ENCODE data around the gene CNTROB.
A peak's percentile ranks its signal among the peaks of the same experiment; 100 is the strongest.

Gene CNTROB

DNA sequence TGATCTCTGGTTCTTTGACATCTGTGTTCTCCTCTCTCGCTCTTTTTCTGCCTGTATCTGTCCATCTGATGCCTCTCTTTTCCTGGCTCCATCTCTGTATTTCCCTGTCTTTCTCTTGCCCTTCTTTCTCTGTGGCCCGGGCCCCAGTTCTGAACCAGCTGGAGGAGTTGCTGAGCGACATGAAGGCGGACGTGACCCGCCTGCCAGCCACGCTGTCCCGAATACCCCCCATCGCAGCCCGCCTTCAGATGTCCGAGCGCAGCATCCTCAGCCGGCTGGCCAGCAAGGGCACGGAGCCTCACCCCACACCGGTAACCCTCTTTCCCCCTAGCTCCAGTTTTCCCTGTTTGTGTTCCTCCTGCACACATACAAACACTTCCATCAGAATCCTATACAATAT lies 21.7 kb upstream of the CNTROB start:
- DNase-seq (ENCODE audit: low spot score), result no peak

DNA sequence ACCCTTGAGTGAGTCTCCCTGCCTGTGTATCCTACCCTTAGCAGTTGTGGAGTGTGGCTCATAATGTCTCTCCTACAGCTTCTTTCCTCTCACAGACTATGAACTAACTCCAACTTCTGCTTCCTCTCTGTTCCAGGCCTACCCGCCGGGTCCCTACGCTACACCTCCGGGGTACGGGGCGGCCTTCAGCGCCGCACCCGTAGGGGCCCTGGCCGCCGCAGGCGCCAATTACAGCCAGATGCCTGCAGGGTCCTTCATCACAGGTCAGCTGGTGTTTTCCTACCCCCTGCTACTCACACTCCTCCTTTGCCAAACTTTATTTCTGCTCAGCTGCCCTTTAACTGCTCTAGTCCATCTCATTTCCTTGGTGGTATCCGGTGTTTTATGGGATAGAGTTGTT lies 21.3 kb upstream of the CNTROB start:
- no peak for DNase-seq (ENCODE audit: low spot score)

GRCh38 chr17:7911116-7911515 lies 20.9 kb upstream of the CNTROB start:
- no peak for DNase-seq (ENCODE audit: low spot score)

- peak; percentile 70 for DNase-seq (ENCODE audit: low spot score)
These were observed 19.0 kb upstream of the CNTROB start for GRCh38 chr17:7912927-7913524.

DNA sequence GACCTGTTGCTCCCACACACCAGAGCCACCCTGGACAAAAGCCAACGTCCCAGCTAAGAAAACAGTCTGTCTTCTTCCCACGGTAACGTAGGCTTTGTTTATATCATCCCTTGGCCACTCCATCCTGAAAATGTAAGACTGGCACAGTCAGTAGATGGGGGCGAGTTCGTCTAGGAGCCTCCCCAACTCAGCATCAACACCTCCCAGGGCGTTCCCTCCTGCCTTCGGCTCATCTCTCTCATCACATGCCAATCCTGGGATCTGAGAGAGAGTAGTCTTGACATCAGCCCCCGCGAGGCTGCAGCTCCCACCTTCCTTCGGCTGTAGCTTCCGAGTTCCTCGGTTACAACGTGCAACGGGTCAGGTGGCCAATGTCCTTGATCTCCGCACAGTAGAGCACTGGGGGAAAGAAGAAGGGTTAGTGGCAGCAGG lies 16.8 kb upstream of the CNTROB start:
- no peak for DNase-seq (ENCODE audit: low spot score)

DNA sequence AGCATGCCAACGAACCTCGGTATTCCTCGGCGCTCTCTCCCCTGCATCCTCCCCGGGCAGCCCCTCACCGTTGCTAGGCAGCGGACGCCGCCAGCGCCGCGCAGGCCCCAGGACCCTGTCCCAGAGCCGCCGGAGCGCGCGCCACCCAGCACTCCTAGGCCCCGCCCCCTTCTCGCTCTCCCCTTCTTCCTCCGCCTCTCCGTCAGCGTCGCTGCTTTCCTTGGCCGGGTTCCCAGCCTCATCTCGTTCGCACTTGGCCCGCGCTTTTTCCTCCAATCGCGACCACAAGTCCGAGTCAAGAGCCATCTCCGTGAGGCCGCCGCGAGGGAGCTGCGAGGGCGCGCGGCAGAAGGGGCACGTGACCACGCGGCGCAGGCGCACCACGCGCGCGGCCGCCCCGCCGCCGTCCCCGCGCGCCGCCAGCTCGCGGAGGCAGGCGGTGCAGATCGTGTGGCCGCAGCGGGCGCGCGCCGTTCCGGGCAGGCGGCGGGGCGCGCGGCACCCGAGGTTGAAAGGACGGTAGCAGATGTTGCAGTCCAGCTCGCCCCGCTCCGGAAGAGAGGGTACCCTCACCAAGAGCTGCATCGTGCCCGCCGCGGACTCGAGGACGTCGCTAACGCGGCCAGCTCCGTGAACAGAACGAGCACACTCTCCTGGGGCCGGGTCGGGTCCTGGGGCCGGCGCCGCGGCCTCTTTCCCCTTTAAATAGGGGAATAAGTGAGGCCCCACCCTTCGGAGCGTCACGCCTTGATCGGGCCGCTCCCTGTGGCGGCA lies 16.2 kb upstream of the CNTROB start, which contains the start of gene RNF227:
TSS of gene RNF227 (minus strand) at position 679 of the 774 bp plus-strand sequence. CDS start at position 585, 94 bp downstream.
- peak; percentile 52 for DNase-seq (ENCODE audit: low spot score)

DNA sequence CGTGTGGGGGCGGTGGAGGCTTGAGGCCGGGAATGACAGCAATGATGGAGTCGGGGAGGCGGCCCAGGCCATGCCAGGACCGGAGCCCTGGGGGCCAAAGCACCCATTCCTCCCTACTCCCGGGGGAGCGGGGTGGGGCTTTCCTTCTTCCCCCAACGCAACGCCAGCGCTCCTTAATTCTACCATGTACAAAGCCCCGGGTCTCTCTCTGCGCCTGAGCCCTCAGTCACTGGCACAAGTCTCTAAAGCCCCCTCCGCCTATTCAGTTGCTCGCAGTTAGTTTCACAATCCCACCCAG lies 15.7 kb upstream of the CNTROB start:
- DNase-seq (ENCODE audit: low spot score), result no peak

DNA sequence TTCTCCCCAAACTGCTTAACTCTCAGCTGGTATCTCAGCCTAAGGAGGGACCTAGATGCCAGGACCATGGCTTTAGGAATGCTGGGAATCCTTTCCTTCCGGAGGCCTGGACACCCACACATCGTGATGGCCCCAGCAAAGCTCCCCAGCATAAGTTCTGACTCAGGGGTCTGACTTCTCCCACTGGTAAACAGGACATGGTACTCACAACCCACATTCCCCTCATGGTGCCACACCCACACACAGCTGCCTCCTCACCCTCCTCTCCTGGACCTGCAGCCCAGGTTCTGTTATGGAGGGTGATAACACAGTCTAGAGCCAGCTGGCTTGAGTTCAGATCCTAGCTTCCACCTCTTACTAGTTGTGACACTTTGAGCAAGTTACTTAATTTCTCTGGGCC lies 15.2 kb upstream of the CNTROB start:
- DNase-seq (ENCODE audit: low spot score), result no peak

- DNase-seq (ENCODE audit: low spot score), result no peak
These were observed 9.6 kb upstream of the CNTROB start for GRCh38 chr17:7922269-7922844.

DNA sequence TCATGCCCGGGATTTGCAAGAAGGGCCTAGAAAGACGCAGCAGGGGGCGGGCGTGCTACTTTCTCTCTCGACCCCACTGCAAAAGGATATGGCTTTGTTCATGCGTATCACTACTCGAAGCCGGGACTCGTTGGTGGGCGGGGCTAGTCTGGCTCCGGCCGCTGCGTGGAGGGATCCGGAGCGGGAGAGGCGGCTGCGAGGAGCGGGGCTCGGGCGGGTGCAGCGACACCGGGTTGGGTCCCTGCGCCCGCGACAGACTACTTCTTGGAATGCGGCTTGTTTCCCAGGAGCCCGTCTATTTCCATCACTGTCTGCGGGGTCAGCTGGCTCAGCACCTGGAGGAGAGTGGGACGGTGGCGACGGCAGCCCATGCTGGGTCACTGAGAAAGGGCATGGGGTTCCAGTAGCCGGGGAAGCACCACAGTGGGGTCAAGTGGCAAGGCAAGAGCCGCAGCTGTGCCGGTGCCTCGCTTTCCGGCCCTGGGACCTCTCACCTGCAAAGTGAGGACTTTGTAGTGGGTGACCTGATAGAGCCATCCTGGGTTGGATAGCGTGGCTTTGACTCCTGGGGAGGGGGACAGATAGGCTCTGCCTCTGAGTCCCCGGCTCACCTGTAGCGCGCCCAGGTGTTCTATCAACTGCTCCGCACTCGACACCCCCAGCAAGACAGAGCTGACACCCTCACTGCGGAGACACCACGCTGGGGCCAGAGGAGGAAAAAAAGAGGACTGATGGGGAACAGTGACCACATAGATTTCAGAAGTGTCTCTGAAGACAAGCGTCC lies 9.0 kb upstream of the CNTROB start:
- DNase-seq (ENCODE audit: low spot score), result peak; percentile 73

DNA sequence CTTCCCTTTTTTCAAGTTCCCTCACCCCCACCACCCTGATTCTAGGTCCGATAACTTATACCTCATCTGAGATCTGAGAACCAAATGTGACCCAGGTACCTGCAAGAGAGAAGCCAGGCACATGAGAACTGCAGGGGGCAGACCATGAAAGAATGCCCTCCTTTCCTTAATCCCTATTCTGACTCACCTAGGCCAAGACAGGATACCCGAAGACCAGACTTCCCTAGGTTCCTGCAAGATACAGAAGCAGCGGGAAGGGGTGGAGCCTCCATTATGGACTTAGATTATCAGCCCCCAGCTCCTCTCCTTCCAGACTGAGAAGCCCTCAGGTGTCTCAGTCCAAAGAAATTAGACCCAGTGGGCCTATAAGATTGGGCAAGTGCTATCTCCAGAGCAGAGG lies 4.4 kb upstream of the CNTROB start:
- DNase-seq (ENCODE audit: low spot score), result no peak

DNA sequence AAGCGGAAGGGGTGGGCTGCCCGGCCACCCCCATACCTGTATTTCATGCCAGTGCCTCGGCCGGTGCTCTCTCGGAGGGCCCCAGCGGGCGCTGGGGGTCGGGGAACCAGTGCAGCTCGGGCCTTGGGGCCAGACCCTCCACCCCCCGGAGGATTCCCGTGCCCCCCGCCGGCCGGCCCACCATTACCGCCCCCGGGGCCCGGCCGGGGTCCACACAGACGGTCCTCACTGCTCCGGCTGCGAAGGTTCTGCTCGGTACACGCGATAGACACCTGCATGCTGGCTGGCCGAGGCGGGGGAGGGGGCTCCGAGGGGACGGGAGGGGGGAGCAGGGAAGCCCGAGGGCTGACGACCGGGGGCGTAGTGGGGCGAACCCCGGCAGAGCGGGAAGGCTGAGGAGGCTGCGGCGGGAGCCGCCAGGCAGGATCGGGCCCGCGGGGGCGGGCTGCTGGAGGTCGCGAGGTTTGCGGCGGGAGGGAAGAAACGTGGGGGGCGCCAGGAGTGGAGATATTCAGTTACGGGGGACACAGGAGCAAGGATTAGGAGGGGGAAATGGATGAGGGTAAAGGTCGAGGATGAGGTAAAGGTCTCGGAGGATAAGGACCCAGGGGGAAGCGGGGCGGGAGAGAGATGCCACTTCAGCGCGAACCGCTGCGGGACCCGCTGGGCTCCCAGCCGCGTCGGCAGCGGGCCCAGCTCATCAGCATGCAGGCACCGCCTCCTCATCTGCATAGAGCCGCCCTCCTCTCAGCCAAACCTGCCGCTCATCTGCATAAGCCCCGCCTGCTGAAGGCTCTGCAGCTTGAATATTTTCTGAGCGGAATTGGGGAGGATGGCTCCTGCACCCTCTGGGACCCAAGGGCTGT lies 2.6 kb upstream of the CNTROB start, which contains the start of gene KCNAB3:
TSS of gene KCNAB3 (minus strand) at position 699 of the 866 bp plus-strand sequence. CDS start at position 278, 421 bp downstream.
- DNase-seq (ENCODE audit: low spot score), result peak; percentile 93

GRCh38 chr17:7930841-7931631 lies 970 bp upstream of the CNTROB start:
- DNase-seq (ENCODE audit: low spot score), result no peak

DNA sequence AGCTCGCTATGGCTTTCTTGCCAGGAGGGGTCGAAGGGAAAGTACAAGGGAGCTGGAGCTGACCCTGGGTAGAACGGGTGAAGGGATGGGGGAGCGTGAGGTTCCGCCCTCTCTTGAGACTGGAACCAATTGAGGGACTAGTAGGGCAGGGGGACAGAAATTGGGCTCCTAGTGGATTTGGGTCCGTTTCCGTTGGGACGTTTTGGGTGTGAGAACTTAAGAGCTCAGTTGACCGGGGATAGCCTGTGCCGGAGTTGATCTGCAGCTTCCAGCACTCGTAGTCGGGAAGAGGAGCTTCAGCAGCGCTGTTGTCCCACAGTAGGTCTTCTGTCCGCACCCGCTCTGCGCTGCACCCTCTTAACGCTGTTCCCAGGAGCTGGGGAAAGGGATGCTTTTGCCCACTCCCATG lies 481 bp downstream of the CNTROB start:
- DNase-seq (ENCODE audit: low spot score), result peak; percentile 32

DNA sequence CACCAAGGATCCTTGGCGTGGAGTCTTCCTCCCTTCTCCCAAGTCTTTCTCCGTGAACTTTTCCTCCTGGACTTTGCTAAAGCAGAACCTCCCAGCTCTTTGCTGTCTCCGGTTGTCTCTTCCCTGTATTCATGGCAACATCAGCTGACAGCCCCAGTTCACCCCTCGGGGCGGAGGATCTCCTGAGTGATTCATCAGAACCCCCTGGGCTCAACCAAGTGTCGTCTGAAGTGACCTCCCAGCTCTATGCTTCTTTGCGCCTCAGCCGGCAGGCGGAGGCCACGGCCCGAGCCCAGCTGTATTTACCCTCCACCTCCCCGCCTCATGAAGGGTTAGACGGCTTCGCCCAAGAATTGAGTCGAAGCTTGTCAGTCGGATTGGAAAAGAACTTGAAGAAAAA lies 943 bp downstream of the CNTROB start:
- DNase-seq (ENCODE audit: low spot score), result peak; percentile 54

DNA sequence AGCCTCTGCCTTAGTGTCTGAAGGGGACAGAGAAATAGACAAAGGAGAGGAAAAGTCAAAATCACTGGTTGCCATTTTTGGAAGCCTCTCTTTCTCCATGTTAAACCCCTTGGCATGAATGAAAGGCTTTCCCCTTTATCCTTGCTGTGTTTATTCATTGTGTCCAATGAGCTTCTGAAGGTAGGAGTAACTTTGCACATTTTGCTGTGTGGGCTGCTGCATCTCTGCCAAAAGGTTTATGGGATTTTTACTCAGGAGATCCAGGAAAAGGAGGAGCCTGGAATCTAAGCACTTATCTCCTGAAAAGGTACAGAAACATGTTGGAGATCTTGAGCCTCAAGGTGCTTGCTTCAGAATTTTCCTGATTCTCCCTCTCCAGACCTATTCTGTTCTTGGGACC lies 3.9 kb downstream of the CNTROB start:
- DNase-seq (ENCODE audit: low spot score), result no peak

DNA sequence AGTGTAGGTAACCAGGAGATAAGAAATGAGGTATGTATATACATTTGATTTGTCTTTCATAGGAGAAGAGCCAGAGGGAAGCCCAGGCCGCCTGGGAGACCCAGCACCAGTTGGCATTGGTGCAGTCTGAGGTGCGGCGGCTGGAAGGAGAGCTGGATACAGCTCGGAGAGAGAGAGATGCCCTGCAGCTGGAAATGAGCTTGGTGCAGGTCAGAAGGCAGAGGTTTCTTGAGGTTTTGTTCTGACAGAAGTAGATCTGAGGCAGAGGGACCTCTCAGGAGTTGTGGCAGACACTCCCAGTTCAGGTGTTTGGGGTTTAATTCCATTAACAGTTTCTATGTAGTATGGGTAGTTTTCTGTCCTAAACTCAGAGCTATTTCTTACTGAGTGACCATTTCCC lies 8.0 kb downstream of the CNTROB start:
- DNase-seq (ENCODE audit: low spot score), result no peak

DNA sequence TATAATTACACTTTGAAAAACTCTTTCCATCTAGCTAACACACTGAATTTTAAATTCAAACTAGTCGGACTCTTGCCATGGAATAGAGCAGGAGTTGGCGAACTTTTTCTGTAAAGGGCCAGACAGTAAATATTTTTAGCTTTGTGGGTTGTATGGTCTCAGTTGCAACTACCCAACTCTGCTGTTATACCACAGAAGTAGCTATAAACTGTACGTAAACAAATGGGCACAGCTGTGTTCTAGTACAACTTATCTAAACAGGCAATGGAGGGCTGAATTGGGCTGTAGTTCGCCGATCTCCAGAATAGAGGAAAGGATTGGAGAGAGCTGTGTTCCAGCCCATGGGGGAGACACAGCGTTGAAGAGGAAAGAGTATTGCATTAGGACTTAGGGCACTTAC lies 8.7 kb downstream of the CNTROB start:
- no peak for DNase-seq (ENCODE audit: low spot score)

DNA sequence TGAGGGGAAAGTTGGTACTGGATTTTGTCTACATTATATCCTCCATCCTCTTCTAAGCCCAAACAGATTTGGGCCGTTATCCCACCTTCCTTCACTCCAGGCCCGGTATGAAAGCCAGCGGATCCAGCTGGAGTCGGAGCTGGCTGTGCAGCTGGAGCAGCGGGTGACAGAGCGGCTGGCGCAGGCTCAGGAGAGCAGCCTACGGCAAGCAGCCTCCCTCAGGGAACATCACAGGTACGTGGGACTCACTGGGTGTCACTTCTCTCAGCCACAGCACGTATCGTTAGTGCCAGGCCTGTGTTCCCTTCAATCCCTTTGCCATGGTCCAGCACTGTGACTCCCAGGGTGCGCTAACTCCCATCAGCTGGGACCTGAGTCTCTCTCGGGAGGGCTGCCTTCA lies 11.3 kb downstream of the CNTROB start:
- no peak for DNase-seq (ENCODE audit: low spot score)

DNA sequence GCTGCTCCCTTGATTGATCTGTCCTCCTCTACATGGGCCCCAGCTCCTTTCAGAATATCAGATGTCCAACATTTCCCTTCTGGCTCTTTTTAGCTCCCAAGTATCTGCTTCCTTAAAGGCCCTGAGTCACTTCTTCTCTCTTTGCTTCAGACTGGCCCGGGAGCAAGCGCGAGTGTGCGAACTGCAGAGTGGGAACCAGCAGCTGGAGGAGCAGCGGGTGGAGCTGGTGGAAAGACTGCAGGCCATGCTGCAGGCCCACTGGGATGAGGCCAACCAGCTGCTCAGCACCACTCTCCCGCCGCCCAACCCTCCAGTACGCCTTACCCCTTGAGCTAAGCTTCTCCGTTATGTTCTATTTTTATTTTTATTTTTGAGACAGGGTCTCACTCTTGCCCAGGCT lies 12.3 kb downstream of the CNTROB start:
- DNase-seq (ENCODE audit: low spot score), result no peak

- DNase-seq (ENCODE audit: low spot score), result no peak
These were observed 13.6 kb downstream of the CNTROB start for GRCh38 chr17:7945651-7946050.

Data from COLO829 (cell line).